Measurements from ENCODE around the gene DYDC1. TPM values are rescaled to one million over a fixed set of nuclear protein-coding genes. Genes with fewer than 3 reads are reported as not detected.

DYDC1 gene
- polyA plus RNA-seq (2012; ENCODE audit: missing spikeins), result not detected

DNA sequence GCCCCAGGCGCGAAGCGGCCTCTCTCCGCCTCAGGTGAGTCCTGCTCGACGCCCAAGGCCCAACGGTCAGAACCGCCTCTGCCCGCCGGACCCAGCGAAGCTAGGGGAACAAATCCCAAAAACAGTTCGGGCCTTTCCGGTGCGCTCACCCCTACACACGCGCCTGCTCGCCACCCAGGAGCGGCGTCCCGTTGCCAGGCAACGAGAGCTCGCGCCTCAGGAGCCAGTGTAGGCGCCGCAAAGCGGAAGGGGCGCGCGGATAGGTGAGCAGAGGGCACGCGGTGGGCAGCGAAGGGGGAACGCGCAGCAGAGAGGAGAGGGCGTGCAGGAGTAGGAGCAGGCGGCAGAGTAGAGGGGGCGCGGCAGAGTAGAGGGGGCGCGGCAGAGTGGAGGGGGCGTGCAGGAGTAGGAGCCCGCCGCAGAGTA is at the start of gene DYDC1, which contains the start of gene DYDC2:
Gene DYDC1 (minus strand): TSS at position 193 of the 426 bp plus-strand sequence. CDS start 4,154 bp downstream, outside the sequence.
Gene DYDC2 (plus strand): TSS at position 219 of the 426 bp plus-strand sequence. CDS start 5,663 bp downstream, outside the sequence.
- DNase-seq (ENCODE audit: insufficient read length) (no peak), FAIRE-seq (no peak)
- TF ChIP-seq POLR2AphosphoS5 (IDR thresholded peaks at IDR 0.05; ENCODE audit: low read depth, low read length), result no peak
- TF ChIP-seq TAF1 (IDR thresholded peaks at IDR 0.05; ENCODE audit: borderline replicate concordance, low read depth, low read length), result no peak
- TF ChIP-seq POLR2A (IDR thresholded peaks at IDR 0.05; ENCODE audit: low read depth, low read length), result no peak

DNA sequence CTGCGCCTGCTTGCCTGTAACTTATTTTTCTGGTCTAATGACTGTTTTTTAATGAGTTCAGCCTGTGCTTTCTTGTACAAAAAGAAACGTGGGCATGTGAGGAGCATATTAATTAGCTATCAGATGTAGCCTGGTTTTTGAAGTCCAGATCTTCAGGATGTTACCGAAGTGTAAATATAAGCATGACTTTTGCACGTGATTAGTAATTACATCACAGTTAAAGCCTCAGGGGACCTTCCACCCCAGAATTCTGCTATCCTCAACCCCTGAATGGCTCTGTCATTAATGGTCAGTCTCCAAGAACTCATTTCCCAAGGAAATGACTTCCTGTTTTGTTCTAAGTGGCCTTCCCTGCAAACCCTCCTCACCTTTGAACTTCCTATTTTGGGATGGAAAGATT is 49.6 kb upstream of the DYDC1 start:
- TF ChIP-seq POLR2AphosphoS5 (IDR thresholded peaks at IDR 0.05; ENCODE audit: low read depth, low read length), result no peak
- no peak for TF ChIP-seq TAF1 (IDR thresholded peaks at IDR 0.05; ENCODE audit: borderline replicate concordance, low read depth, low read length)
- no peak for TF ChIP-seq POLR2A (IDR thresholded peaks at IDR 0.05; ENCODE audit: low read depth, low read length)
- DNase-seq (ENCODE audit: insufficient read length), result no peak
- FAIRE-seq, result no peak

DNA sequence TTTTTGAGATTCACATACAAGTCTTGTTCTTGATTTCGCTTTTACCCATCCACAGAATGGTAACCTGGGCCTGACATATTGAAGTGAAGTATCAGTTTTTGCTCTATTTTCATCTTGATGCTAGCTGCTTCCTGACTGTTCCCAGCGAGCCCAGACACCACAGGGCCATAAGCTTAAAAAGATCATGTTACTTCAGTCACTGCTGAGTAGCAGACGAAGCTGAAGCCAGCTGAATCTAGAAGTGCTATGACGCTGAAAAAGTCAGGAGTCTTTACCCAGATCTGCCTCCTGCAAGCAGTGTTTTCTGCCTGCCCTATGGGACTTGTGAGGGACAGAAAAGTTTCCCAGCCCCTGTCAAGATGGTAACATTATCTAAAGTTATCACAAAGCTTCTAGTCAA is 49.1 kb upstream of the DYDC1 start:
- no peak for TF ChIP-seq POLR2AphosphoS5 (IDR thresholded peaks at IDR 0.05; ENCODE audit: low read depth, low read length)
- TF ChIP-seq POLR2A (IDR thresholded peaks at IDR 0.05; ENCODE audit: low read depth, low read length), result no peak
- no peak for TF ChIP-seq TAF1 (IDR thresholded peaks at IDR 0.05; ENCODE audit: borderline replicate concordance, low read depth, low read length)
- FAIRE-seq, result no peak
- DNase-seq (ENCODE audit: insufficient read length), result no peak

DNA sequence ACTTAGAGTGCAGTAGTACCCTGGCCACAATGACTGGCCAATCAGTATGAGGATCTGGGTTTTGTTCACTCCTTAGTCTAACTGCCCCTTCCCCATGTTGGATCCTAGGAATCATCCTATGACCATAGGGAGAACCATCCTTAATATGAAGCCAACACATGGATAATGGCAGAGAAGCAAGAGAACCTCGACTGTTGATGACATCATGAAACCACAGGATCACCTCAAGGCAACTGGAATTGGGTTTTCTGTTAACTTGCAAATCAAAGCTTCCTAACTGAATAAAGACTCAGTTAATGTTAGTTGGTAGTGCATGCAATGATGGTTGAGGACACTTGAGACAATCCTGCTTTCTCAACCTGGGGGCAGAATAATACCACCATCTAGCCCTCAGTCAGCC is 48.5 kb upstream of the DYDC1 start:
- DNase-seq (ENCODE audit: insufficient read length), result no peak
- no peak for TF ChIP-seq POLR2A (IDR thresholded peaks at IDR 0.05; ENCODE audit: low read depth, low read length)
- TF ChIP-seq POLR2AphosphoS5 (IDR thresholded peaks at IDR 0.05; ENCODE audit: low read depth, low read length), result no peak
- no peak for TF ChIP-seq TAF1 (IDR thresholded peaks at IDR 0.05; ENCODE audit: borderline replicate concordance, low read depth, low read length)
- FAIRE-seq, result no peak

DNA sequence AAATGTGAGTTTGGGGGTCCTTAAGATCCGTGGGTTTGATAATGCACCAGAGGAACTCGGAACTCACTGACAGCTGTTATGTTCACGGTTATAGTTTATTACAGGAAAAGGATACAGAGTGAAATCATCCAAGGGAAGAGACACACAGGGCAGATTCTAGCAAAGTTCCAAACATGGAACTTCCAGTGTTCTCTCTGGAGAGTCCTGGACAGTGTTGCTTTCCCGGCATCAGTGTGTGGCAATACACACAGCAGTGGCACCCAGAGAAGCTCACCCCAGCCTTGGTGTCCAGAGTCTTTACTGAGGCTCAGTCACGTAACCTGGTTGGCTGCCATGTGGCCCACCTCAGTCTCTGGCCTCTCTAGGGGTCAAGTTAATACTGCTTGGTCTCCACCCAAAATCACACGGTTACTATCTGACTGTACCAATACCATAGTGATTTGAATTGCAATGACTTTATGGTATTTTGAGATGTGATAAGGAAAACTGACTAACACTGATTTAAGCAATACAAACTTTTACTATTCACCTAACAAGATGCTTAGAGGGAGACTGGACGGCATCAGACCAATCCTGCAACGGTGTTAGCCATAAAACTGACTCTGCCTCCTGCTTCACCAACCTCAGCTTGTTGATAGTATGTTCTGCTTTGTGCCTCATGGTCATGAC is 43.7 kb upstream of the DYDC1 start:
- DNase-seq (ENCODE audit: insufficient read length) (no peak), FAIRE-seq (no peak)
- no peak for TF ChIP-seq POLR2AphosphoS5 (IDR thresholded peaks at IDR 0.05; ENCODE audit: low read depth, low read length)

- no peak for FAIRE-seq
- no peak for DNase-seq (ENCODE audit: insufficient read length)
- TF ChIP-seq POLR2A (IDR thresholded peaks at IDR 0.05; ENCODE audit: low read depth, low read length), result no peak
- TF ChIP-seq POLR2AphosphoS5 (IDR thresholded peaks at IDR 0.05; ENCODE audit: low read depth, low read length), result no peak
- TF ChIP-seq TAF1 (IDR thresholded peaks at IDR 0.05; ENCODE audit: borderline replicate concordance, low read depth, low read length), result no peak
Observed at GRCh38 chr10:80397014-80397413, 40.5 kb upstream of the DYDC1 start.

- no peak for FAIRE-seq
- TF ChIP-seq POLR2A (IDR thresholded peaks at IDR 0.05; ENCODE audit: low read depth, low read length), result no peak
- no peak for TF ChIP-seq POLR2AphosphoS5 (IDR thresholded peaks at IDR 0.05; ENCODE audit: low read depth, low read length)
- no peak for TF ChIP-seq TAF1 (IDR thresholded peaks at IDR 0.05; ENCODE audit: borderline replicate concordance, low read depth, low read length)
Observed at GRCh38 chr10:80394358-80394916, 37.9 kb upstream of the DYDC1 start.

DNA sequence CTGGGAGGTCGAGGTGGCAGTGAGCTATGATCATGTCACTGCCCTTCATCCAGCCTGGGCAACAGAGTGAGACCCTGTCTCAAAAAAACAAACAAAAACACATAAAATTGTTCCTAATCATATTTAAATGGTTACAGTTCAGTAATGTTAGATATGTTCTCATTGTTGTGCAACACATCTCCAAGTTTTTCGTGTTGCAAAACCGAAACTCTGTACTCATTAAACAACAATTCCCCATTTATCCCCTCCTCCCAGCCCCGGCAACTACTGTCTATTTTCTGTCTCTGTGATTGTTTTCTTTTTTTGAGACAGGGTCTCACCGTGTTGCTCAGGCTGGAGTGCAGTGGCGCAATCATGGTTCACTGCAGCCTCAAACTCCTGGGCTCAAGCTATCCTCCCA is 35.7 kb upstream of the DYDC1 start:
- DNase-seq (ENCODE audit: insufficient read length) (no peak), FAIRE-seq (no peak)
- TF ChIP-seq POLR2AphosphoS5 (IDR thresholded peaks at IDR 0.05; ENCODE audit: low read depth, low read length) (no peak), POLR2A (IDR thresholded peaks at IDR 0.05; ENCODE audit: low read depth, low read length) (no peak), TAF1 (IDR thresholded peaks at IDR 0.05; ENCODE audit: borderline replicate concordance, low read depth, low read length) (no peak)

More at GRCh38 chr10:80394358-80394916, 37.9 kb upstream of the DYDC1 start:
- DNase-seq (ENCODE audit: insufficient read length), result no peak

GRCh38 chr10:80390740-80391139 is 34.2 kb upstream of the DYDC1 start:
- FAIRE-seq, result no peak
- DNase-seq (ENCODE audit: insufficient read length), result no peak
- no peak for TF ChIP-seq POLR2A (IDR thresholded peaks at IDR 0.05; ENCODE audit: low read depth, low read length)
- no peak for TF ChIP-seq POLR2AphosphoS5 (IDR thresholded peaks at IDR 0.05; ENCODE audit: low read depth, low read length)
- TF ChIP-seq TAF1 (IDR thresholded peaks at IDR 0.05; ENCODE audit: borderline replicate concordance, low read depth, low read length), result no peak

DNA sequence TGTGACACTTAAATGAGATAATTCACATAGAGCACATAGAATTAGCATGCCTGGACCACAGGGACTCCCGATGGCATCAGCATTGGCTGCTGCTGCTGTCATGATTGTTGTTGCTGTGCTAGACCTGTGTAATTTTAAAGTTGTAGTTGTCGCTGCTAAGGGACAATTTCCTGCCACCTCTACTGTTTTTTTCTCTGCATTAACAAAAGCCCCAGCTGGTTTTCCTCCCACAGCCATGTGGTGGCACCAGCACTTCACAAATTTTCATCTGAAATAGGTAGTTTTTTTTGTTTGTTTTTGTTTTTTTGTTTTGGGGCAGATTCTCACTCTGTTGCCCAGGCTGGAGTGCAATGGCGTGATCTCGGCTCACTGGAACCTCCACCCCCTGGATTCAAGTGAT is 26.4 kb upstream of the DYDC1 start:
- FAIRE-seq, result peak; percentile 38
- TF ChIP-seq POLR2A (IDR thresholded peaks at IDR 0.05; ENCODE audit: low read depth, low read length) (no peak), TAF1 (IDR thresholded peaks at IDR 0.05; ENCODE audit: borderline replicate concordance, low read depth, low read length) (no peak), POLR2AphosphoS5 (IDR thresholded peaks at IDR 0.05; ENCODE audit: low read depth, low read length) (no peak)
- no peak for DNase-seq (ENCODE audit: insufficient read length)

DNA sequence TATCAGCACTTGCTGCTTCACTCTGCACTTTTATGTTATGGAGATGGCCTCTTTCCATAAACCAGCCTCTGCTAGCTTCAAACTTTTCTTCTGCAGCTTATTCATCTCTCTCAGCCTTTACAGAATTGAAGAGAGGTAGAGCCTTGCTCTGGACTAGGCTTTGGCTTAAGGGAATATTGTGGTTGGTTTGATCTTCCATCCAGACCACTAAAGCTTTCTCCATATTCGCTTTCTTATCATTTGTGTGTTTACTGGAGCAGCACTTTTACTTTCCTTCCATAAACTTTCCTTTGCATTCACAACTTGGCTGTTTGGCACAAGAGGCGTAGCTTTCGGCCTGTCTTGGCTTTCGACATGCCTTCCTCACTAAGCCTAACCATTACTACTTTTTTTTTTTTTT is 23.6 kb upstream of the DYDC1 start:
- TF ChIP-seq POLR2A (IDR thresholded peaks at IDR 0.05; ENCODE audit: low read depth, low read length), result no peak
- no peak for TF ChIP-seq TAF1 (IDR thresholded peaks at IDR 0.05; ENCODE audit: borderline replicate concordance, low read depth, low read length)
- no peak for TF ChIP-seq POLR2AphosphoS5 (IDR thresholded peaks at IDR 0.05; ENCODE audit: low read depth, low read length)
- no peak for DNase-seq (ENCODE audit: insufficient read length)
- FAIRE-seq, result no peak

DNA sequence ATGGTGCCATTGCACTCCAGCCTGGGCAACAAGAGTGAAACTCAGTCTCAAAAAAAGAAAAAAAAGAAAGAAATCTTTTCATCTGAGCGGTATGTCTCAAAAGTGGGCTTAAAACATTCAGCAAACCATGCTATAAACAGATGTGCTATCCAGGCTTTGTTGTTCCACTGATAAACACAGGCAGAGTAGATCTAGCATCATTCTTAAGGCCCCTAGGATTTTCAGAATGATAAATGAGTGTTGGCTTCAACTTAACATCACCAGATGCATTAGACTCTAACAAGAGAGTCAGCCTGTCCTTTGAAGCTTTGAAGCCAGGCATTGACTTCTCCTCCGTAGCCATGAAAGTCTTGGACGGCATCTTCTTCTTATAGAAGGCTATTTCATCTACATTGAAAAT is 23.1 kb upstream of the DYDC1 start:
- no peak for FAIRE-seq

More for the DNA sequence above, 23.1 kb upstream of the DYDC1 start:
- TF ChIP-seq TAF1 (IDR thresholded peaks at IDR 0.05; ENCODE audit: borderline replicate concordance, low read depth, low read length) (no peak), POLR2A (IDR thresholded peaks at IDR 0.05; ENCODE audit: low read depth, low read length) (no peak), POLR2AphosphoS5 (IDR thresholded peaks at IDR 0.05; ENCODE audit: low read depth, low read length) (no peak)
- no peak for DNase-seq (ENCODE audit: insufficient read length)
